Effector memory CD4-positive, alpha-beta T cell (primary cell): Measurements from ENCODE around the gene SH3GL2.

Experiments used
- DNase-seq, 3 donors: peaks; one replicate each; pipeline ENCODE4 v3.0.0-alpha.2; 2020
- H3K27ac ChIP-seq: 2 replicates; pipeline ENCODE4 v1.7.0; 2013; ENCODE audit warnings: mild to moderate bottlenecking, low read length, moderate library complexity; ENCODE audit not compliant: insufficient read depth, poor library complexity, severe bottlenecking
- H3K27me3 ChIP-seq: replicated peaks from 2 replicates; pipeline ENCODE4 v1.7.0; 2013; ENCODE audit warnings: mild to moderate bottlenecking, low read length; ENCODE audit not compliant: insufficient read depth, control insufficient read depth, poor library complexity, severe bottlenecking
- H3K36me3 ChIP-seq: 2 replicates; pipeline ENCODE4 v1.7.0; 2013; ENCODE audit warnings: mild to moderate bottlenecking, low read length, moderate library complexity; ENCODE audit not compliant: control insufficient read depth, insufficient read depth
- H3K4me1 ChIP-seq: 2 replicates; pipeline ENCODE4 v1.7.0; 2013; ENCODE audit warnings: low read length, mild to moderate bottlenecking; ENCODE audit not compliant: control insufficient read depth, insufficient read depth, poor library complexity, severe bottlenecking
- H3K4me3 ChIP-seq: 2 replicates; pipeline ENCODE4 v1.7.0; 2013; ENCODE audit warnings: low read length, low read depth, mild to moderate bottlenecking; ENCODE audit not compliant: insufficient read depth, poor library complexity, severe bottlenecking
- H3K9me3 ChIP-seq: 2 replicates; pipeline ENCODE4 v1.7.0; 2013; ENCODE audit warnings: mild to moderate bottlenecking, low read length, moderate library complexity; ENCODE audit not compliant: control insufficient read depth

SH3GL2 gene

DNA sequence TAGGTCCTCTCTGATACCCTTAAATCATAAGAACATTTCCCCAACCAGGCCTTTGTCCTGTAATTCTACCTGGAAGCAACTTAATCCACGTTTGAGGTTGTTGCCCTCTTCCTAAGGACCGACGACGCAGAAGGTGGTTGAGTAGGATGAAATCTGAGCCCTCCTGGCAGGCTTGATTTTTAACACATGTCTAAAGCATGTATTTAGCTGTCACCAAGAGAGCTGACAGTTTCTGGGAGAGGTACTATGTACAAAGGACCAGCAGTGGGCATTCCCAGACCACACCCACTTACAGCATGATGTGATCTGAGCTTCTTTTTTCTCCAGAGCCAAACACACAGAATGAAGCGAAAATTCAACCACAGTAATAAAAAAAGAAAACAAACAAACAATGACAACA, 260.9 kb downstream of the SH3GL2 start:
- H3K36me3 ChIP-seq = no peaks in the 10 kb centered on the region
- H3K27me3 ChIP-seq = no peaks in the 10 kb centered on the region
- H3K4me1 ChIP-seq = no peaks in the 10 kb centered on the region
- H3K9me3 ChIP-seq = no peaks in the 10 kb centered on the region
- H3K27ac ChIP-seq = no peak overlapping the region
- no peak overlapping the region for H3K4me3 ChIP-seq
- no peak for DNase-seq

DNA sequence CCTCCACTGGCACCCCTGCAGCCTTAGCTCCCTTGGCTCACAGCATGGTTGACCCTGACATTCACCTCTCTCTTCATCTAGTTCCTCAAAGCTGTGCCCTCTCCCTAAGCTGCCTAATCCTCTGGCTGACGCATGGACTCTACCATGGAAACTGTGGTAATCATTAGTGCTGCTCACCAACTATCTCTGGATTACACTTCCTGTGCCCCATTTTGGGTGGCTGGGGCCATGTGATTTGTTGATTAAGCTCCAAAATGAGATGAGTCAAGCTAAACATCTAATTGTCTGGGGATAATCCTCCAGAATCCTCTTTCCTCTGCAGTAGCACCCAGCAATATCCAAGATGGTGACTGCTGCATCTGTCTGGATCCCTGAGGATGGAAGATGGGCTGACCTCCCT, 264.4 kb downstream of the SH3GL2 start:
- no peaks in the 10 kb centered on the region for H3K27me3 ChIP-seq
- no peak for DNase-seq
- H3K4me3 ChIP-seq = no peak overlapping the region
- H3K36me3 ChIP-seq = no peaks in the 10 kb centered on the region
- H3K27ac ChIP-seq = no peak overlapping the region
- no peaks in the 10 kb centered on the region for H3K9me3 ChIP-seq
- no peaks in the 10 kb centered on the region for H3K4me1 ChIP-seq
